K562 (cell line): ENCODE data around the gene TAF4. TPM values are rescaled to one million over a fixed set of nuclear protein-coding genes. Genes with fewer than 3 reads are reported as not detected.

Experiments
- CHD2 ChIP-seq: IDR thresholded peaks from 2 replicates; pipeline ENCODE4 v1.6.1; 2011; ENCODE audit warnings: low read depth, low read length
- CTBP1 ChIP-seq: fragments of 450-650 bp; IDR thresholded peaks from 2 replicates; pipeline ENCODE4 v1.6.1; 2016; ENCODE audit warnings: borderline replicate concordance
- CXXC5 ChIP-seq: fragments of 250-450 bp; sonication (Bioruptor Pico); IDR thresholded peaks from 2 replicates; pipeline ENCODE4 v1.8.0; 2022; ENCODE audit warnings: inconsistent platforms, mild to moderate bottlenecking, moderate library complexity
- E2F6 ChIP-seq, 2 experiments: IDR thresholded peaks; 2 replicates each; pipeline ENCODE4 v1.6.1; 2011; ENCODE audit warnings: borderline replicate concordance in 1 of 2, control low read depth in 1 of 2, low read depth in 1 of 2, low read length in 1 of 2, mild to moderate bottlenecking in 1 of 2, mixed read lengths in 1 of 2, moderate library complexity in 1 of 2; ENCODE audit not compliant: insufficient read depth in 1 of 2, insufficient read length in 1 of 2, poor library complexity in 1 of 2, severe bottlenecking in 1 of 2; ENCODE audit errors: extremely low read depth in 1 of 2
- ETS1 ChIP-seq: conservative IDR thresholded peaks from 2 replicates; pipeline ENCODE4 v1.6.1; 2011; ENCODE audit warnings: low read depth, mild to moderate bottlenecking, low read length; ENCODE audit not compliant: control insufficient read depth
- HCFC1 ChIP-seq: IDR thresholded peaks from 2 replicates; pipeline ENCODE4 v1.6.1; 2012; ENCODE audit warnings: low read depth, low read length, improper control_type of control experiment
- HNRNPH1 ChIP-seq: fragments of 200-400 bp; formaldehyde crosslinking; optimal IDR thresholded peaks from 2 replicates; pipeline ENCODE3; 2017; ENCODE audit warnings: low read depth, mild to moderate bottlenecking, low read length, moderate library complexity
- MYC ChIP-seq, 2 experiments: fragments of 250-450 bp in 1 of 2; sonication (Bioruptor Pico) in 1 of 2; IDR thresholded peaks; 2 replicates each; pipeline versions ENCODE4 v1.5.1 to v1.6.1; 2012 to 2021; ENCODE audit warnings: low read depth in 2 of 2, borderline replicate concordance in 1 of 2, improper control_type of control experiment in 1 of 2, low read length in 1 of 2, mild to moderate bottlenecking in 1 of 2, moderate library complexity in 1 of 2
- NELFE ChIP-seq: IDR thresholded peaks from 2 replicates; pipeline ENCODE4 v1.6.1; 2011; ENCODE audit warnings: mild to moderate bottlenecking; ENCODE audit not compliant: insufficient read depth, insufficient read length
- PML ChIP-seq: IDR thresholded peaks from 2 replicates; pipeline ENCODE4 v1.6.1; 2012; ENCODE audit warnings: low read length, inconsistent platforms
- POLR2G ChIP-seq: fragments of 200-400 bp; formaldehyde crosslinking; IDR thresholded peaks from 2 replicates; pipeline ENCODE4 v1.6.1; 2017; ENCODE audit warnings: low read depth, mild to moderate bottlenecking, antibody characterized with exemption, low read length, moderate library complexity
- SIN3A ChIP-seq, 2 experiments: fragments of 150-350 bp in 1 of 2; IDR thresholded peaks; 2 replicates each; pipeline ENCODE4 v1.6.1; 2011 to 2016; ENCODE audit warnings: borderline replicate concordance in 2 of 2, low read depth in 2 of 2, low read length in 2 of 2, mild to moderate bottlenecking in 2 of 2, moderate library complexity in 2 of 2; ENCODE audit not compliant: control insufficient read depth in 1 of 2
- SUPT5H ChIP-seq: fragments of 450-650 bp; IDR thresholded peaks from 2 replicates; pipeline ENCODE4 v1.6.1; 2016
- TFAP4 ChIP-seq: sonication (generic); formaldehyde crosslinking; IDR thresholded peaks from 2 replicates; pipeline ENCODE4 v1.8.0; 2022; ENCODE audit warnings: missing genetic modification reagents, mild to moderate bottlenecking, moderate library complexity, borderline replicate concordance
- YY1 ChIP-seq, 3 experiments: IDR thresholded peaks; 2 replicates each; pipeline ENCODE4 v1.6.1; 2011; ENCODE audit warnings: low read length in 2 of 3, mild to moderate bottlenecking in 2 of 3, moderate library complexity in 2 of 3, borderline replicate concordance in 1 of 3, control low read depth in 1 of 3, low read depth in 1 of 3; ENCODE audit not compliant: insufficient read depth in 3 of 3, insufficient replicate concordance in 2 of 3, control insufficient read depth in 1 of 3, insufficient read length in 1 of 3; ENCODE audit errors: extremely low read depth in 1 of 3
- ZBTB7A ChIP-seq: IDR thresholded peaks from 2 replicates; pipeline ENCODE4 v1.6.1; 2011; ENCODE audit warnings: low read depth, mild to moderate bottlenecking, low read length, moderate library complexity, borderline replicate concordance; ENCODE audit not compliant: control insufficient read depth
- ZNF175 ChIP-seq: fragments of 200-800 bp; sonication (Bioruptor generic); IDR thresholded peaks from 2 replicates; pipeline ENCODE4 v1.6.1; 2016; ENCODE audit warnings: low read depth, mild to moderate bottlenecking, missing genetic modification characterization, missing compliant biosample characterization
- ZNF197 ChIP-seq: fragments of 200-800 bp; sonication (Bioruptor generic); IDR thresholded peaks from 2 replicates; pipeline ENCODE4 v1.6.1; 2016; ENCODE audit warnings: low read depth, missing genetic modification characterization, missing compliant biosample characterization
- ZNF639 ChIP-seq, 2 experiments: fragments of 200-800 bp in 1 of 2; sonication (Bioruptor generic) in 1 of 2; sonication (generic) in 1 of 2; formaldehyde crosslinking in 1 of 2; IDR thresholded peaks in 1 of 2; conservative IDR thresholded peaks in 1 of 2; 2 replicates each; pipeline versions ENCODE4 v1.5.0 to v1.6.1; 2016 to 2020; ENCODE audit warnings: missing compliant biosample characterization in 1 of 2, missing genetic modification characterization in 1 of 2, missing genetic modification reagents in 1 of 2
- polyA plus RNA-seq, 8 experiments: library from polyadenylated mRNA; depleted of rRNA in 4 of 8; stranded (reverse) in 5 of 8; unstranded in 3 of 8; fragments of >200 nt; fragmentation: Nextera tagmentation in 2 of 8; fragmentation: Illumina TruSeq in 1 of 8; extraction: Ambion mirVana in 2 of 8; extraction: Trizol in 1 of 8; gene quantifications; 2 replicates each; pipeline versions ENCODE4 v1.2.1 to v1.2.3, GENCODE V29; 2011 to 2014; ENCODE audit warnings: inconsistent platforms in 1 of 8, missing spikeins in 1 of 8
- total RNA-seq, 7 experiments: library from RNA; depleted of rRNA in 6 of 7; stranded (reverse); fragments of >200 nt in 6 of 7; fragmentation: Illumina TruSeq in 2 of 7; extraction: Trizol in 2 of 7; gene quantifications; 2 replicates each; pipeline versions ENCODE4 v1.2.1 to v1.2.3, GENCODE V29; 2011 to 2021; ENCODE audit warnings: low replicate concordance in 1 of 7

Gene TAF4
- total and polyA plus RNA-seq, 9 of the 15 experiments (the other 6 are each of a cell fraction or from before 2014, with no cell fraction given): 0.44 to 28.3 (median 5.6) TPM

GRCh38 chr20:62065674-62066338 is at the start of gene TAF4 (continued):
- TF ChIP-seq ZNF197 (CRISPR knock-in tag) (0 out of 2 replicates have a peak, but pooled peaks have one; percentile 10), HNRNPH1 (peak; percentile 37), MYC (IDR thresholded peaks at IDR 0.05; ENCODE audit: low read depth, low read length) (0 out of 2 replicates have a peak, but pooled peaks have one; percentile 9), MYC (CRISPR knock-in tag; IDR thresholded peaks at IDR 0.05; ENCODE audit: borderline replicate concordance, low read depth) (no peak), SIN3A (IDR thresholded peaks at IDR 0.05; ENCODE audit: borderline replicate concordance in 2 of 2, control insufficient read depth in 1 of 2, low read depth in 2 of 2, low read length in 2 of 2) (0 out of 4 replicates have a peak, but pooled peaks of 1 of the 2 experiments have one; percentile 62), POLR2G (peak; percentile 95), CHD2 (no peak), ZNF639 (CRISPR knock-in tag; conservative IDR thresholded peaks at IDR 0.05 in 1 of 2, IDR thresholded peaks at IDR 0.05 in 1 of 2) (peak in 1 of 2 experiments; percentile 78; a peak in 2 of 4 replicates), ETS1 (0 out of 2 replicates have a peak, but pooled peaks have one; percentile 51), E2F6 (IDR thresholded peaks at IDR 0.05; ENCODE audit: borderline replicate concordance in 1 of 2, extremely low read depth in 1 of 2, insufficient read depth in 1 of 2, insufficient read length in 1 of 2, low read depth in 1 of 2, low read length in 1 of 2, poor library complexity in 1 of 2, severe bottlenecking in 1 of 2) (peak in 1 of 2 experiments; percentile 61), TFAP4 (peak; percentile 23; the same call in 1 of the 2 replicates), NELFE (peak; percentile 31), CTBP1 (peak; percentile 91), HCFC1 (0 out of 2 replicates have a peak, but pooled peaks have one; percentile 7), ZBTB7A (0 out of 2 replicates have a peak, but pooled peaks have one; percentile 2), CXXC5 (CRISPR knock-in tag) (peak; percentile 61), PML (peak; percentile 39; the same call in 1 of the 2 replicates), SUPT5H (peak; percentile 39; the same call in 1 of the 2 replicates), YY1 (IDR thresholded peaks at IDR 0.05; ENCODE audit: borderline replicate concordance in 1 of 3, control insufficient read depth in 1 of 3, extremely low read depth in 1 of 3, insufficient read depth in 3 of 3, insufficient read length in 1 of 3, insufficient replicate concordance in 2 of 3, low read depth in 1 of 3, low read length in 2 of 3) (peak; percentile 74 to 92 (median 92)), ZNF175 (CRISPR knock-in tag) (no peak; the same call in 1 of the 2 replicates)
